PC-3 (cell line): ENCODE measurements around the gene ALG8. TPM values are rescaled to one million over a fixed set of nuclear protein-coding genes. Genes with fewer than 3 reads are reported as not detected.

Source experiments
- ATAC-seq: fragments of 200-7000 bp; cut with Tn5 transposase; 2 replicates; pipeline ENCODE4 v1.9.1; 2020; ENCODE audit warnings: mild to moderate bottlenecking, moderate library complexity
- BruUV-seq: library from RNA; stranded (reverse); fragments of 400-500 nt; replicated peaks from 2 replicates; lab custom pipeline; 2021; lab: Mats Ljungman, UMichigan
- CTCF ChIA-PET: fragments of 300-600 bp; sonication (Branson Sonifier 250); formaldehyde crosslinking; loops from one replicate; lab custom pipeline; 2022; ENCODE audit warnings: antibody characterized with exemption; lab: Charles Lee
- POLR2A ChIA-PET: fragments of 300-600 bp; sonication (Branson Sonifier 250); formaldehyde crosslinking; loops from one replicate; lab custom pipeline; 2022; ENCODE audit warnings: antibody characterized with exemption; ENCODE audit not compliant: unreplicated experiment; lab: Charles Lee
- DNase-seq: peaks from one replicate; pipeline ENCODE4 v3.0.0-alpha.2; 2015
- H2AFZ ChIP-seq: fragments of 300-600 bp; sonication (generic); 2 replicates; pipeline ENCODE4 v1.6.0; 2016; ENCODE audit warnings: antibody characterized with exemption, low read length
- H3F3A ChIP-seq: fragments of 300-600 bp; sonication (generic); one replicate; pipeline ENCODE4 v1.6.0; 2017; ENCODE audit warnings: antibody characterized with exemption, low read length, control low read depth, mild to moderate bottlenecking; ENCODE audit not compliant: unreplicated experiment
- H3K27ac ChIP-seq: fragments of 300-600 bp; sonication (generic); 2 replicates; pipeline ENCODE4 v1.5.1; 2016; ENCODE audit warnings: mild to moderate bottlenecking, low read length
- H3K27me3 ChIP-seq: fragments of 300-600 bp; sonication (generic); 2 replicates; pipeline ENCODE4 v1.6.1; 2016; ENCODE audit warnings: low read length, mixed read lengths
- H3K36me3 ChIP-seq: fragments of 300-600 bp; sonication (generic); 2 replicates; pipeline ENCODE4 v1.6.1; 2016; ENCODE audit warnings: low read depth, mixed run types, low read length, mixed read lengths
- H3K4me1 ChIP-seq: fragments of 300-600 bp; sonication (generic); 2 replicates; pipeline ENCODE4 v1.5.1; 2016; ENCODE audit warnings: low read length; ENCODE audit not compliant: insufficient read depth
- H3K4me2 ChIP-seq: fragments of 300-600 bp; sonication (generic); 2 replicates; pipeline ENCODE4 v1.6.0; 2016; ENCODE audit warnings: low read length
- H3K4me3 ChIP-seq: fragments of 300-600 bp; sonication (generic); 2 replicates; pipeline ENCODE4 v1.5.1; 2016; ENCODE audit warnings: mild to moderate bottlenecking, low read length, mixed read lengths
- H3K79me2 ChIP-seq: fragments of 300-600 bp; sonication (generic); 2 replicates; pipeline ENCODE4 v1.6.1; 2017; ENCODE audit warnings: low read length, mixed read lengths
- H3K9ac ChIP-seq: fragments of 300-600 bp; sonication (generic); 2 replicates; pipeline ENCODE4 v1.6.0; 2016; ENCODE audit warnings: mild to moderate bottlenecking, low read length
- H3K9me2 ChIP-seq: fragments of 300-600 bp; sonication (generic); replicated peaks from 2 replicates; pipeline ENCODE4 v1.6.1; 2016; ENCODE audit warnings: mixed run types, low read length, mixed read lengths
- H3K9me3 ChIP-seq: fragments of 300-600 bp; sonication (generic); 2 replicates; pipeline ENCODE4 v1.6.1; 2016; ENCODE audit warnings: low read length, mixed read lengths
- H4K20me1 ChIP-seq: fragments of 300-600 bp; sonication (generic); 2 replicates; pipeline ENCODE4 v1.6.1; 2016; ENCODE audit warnings: low read length, mixed read lengths
- EZH2 ChIP-seq: fragments of 300-600 bp; sonication (generic); IDR thresholded peaks from one replicate; pipeline ENCODE4 v1.6.1; 2017; ENCODE audit warnings: antibody characterized with exemption, mild to moderate bottlenecking, low read length; ENCODE audit not compliant: unreplicated experiment
- EZH2phosphoT487 ChIP-seq: fragments of 300-600 bp; sonication (generic); IDR thresholded peaks from 2 replicates; pipeline ENCODE4 v1.6.1; 2018; ENCODE audit warnings: mild to moderate bottlenecking, antibody characterized with exemption, low read length, borderline replicate concordance
- intact Hi-C: fragments of 100-400 bp; cut with micrococcal nuclease; formaldehyde crosslinking; loops from 2 replicates; pipeline ENCODE4 v1.9.0; 2023
- total RNA-seq: library from RNA; depleted of rRNA; stranded (reverse); fragments of >200 nt; gene quantifications from 2 replicates; pipeline ENCODE4 v1.2.3, GENCODE V29; 2014
- TF ChIP-seq, protein P1 (sequence below): fragments of 300-600 bp; sonication (generic); conservative IDR thresholded peaks from 2 replicates; pipeline ENCODE4 v1.5.1; 2017; ENCODE audit warnings: antibody characterized with exemption, low read depth, mild to moderate bottlenecking, low read length

The ALG8 gene
- total RNA-seq, 1 experiment from 2014 or later: 73.6 TPM

DNA sequence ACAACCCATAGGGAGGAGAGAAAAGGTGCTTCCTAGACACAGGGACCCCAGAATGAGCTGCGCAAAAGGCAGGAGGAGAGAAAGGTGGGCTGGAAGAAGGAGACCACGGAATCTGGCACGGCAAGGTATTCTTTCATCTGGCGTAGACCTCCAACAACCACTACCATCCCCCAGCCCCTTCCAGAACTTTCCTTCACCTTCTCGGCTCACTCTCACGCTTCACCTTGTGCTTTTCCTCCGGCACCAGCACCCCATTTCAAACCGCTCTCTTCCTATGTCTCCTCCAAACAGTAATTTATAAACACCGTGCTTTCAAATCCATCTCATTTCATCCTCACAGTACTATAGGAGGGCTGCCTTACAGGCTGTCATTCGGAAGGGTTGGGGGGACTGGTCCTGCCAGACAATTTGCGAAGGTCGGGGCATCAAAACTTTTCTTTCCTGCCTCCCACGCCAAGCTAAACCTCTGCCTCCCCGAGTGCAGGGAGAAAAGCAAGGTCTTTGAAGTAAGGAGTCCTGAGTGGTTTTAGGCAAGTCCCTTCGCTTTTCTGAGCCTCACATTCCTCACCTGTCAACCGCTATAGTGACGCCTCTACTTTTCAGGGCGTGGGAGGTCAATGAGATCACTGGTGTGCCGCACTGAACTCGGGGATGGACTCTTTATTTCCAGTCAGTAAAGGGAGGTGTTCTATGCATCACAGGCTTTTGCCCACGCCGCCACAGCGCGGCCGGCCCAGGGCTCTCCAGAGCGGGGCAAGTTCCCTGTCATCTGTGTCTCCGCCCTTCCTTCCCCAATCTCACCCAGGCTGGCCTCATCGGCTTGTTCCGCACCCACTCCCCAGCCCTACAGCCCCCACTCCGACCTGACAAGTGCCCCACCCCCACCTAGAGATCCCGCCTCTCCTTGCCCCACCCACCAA is 48.2 kb upstream of the ALG8 start:
- Histone ChIP-seq H3F3A (no peaks in the 10 kb centered on the region), H2AFZ (peak overlapping the region; percentile 91), H3K4me2 (peak overlapping the region; percentile 99), H3K27ac (peak overlapping the region; percentile 50; the same call in 1 of the 2 replicates), H3K9ac (peak overlapping the region; percentile 81), H3K4me1 (peaks cover 40% of the 10 kb centered on the region), H4K20me1 (no peaks in the 10 kb centered on the region), H3K79me2 (peaks cover 62% of the 10 kb centered on the region), H3K9me2 (no peaks in the 10 kb centered on the region), H3K9me3 (no peaks in the 10 kb centered on the region), H3K4me3 (peak overlapping the region; percentile 97), H3K36me3 (peaks cover 2% of the 10 kb centered on the region; the same call in 1 of the 2 replicates), H3K27me3 (no peaks in the 10 kb centered on the region)
- ChIA-PET CTCF (interaction anchor here (0.7 to 1.1 kb wide), 2 partner anchors 16 to 38 kb away, joined by 3 to 11 read pairs; no protein-coding TSS in a partner anchor), POLR2A (interaction anchor here (0.5 to 1.0 kb wide), 3 partner anchors 38 to 44 kb away, joined by 3 read pairs; no protein-coding TSS in a partner anchor)
- intact Hi-C loops: loop anchor here (1.0 kb wide), 1 partner anchor 38 kb away; no protein-coding TSS in a partner anchor
- DNase-seq: no peak
- ATAC-seq: peak; percentile 17
- TF ChIP-seq, protein P1, sequence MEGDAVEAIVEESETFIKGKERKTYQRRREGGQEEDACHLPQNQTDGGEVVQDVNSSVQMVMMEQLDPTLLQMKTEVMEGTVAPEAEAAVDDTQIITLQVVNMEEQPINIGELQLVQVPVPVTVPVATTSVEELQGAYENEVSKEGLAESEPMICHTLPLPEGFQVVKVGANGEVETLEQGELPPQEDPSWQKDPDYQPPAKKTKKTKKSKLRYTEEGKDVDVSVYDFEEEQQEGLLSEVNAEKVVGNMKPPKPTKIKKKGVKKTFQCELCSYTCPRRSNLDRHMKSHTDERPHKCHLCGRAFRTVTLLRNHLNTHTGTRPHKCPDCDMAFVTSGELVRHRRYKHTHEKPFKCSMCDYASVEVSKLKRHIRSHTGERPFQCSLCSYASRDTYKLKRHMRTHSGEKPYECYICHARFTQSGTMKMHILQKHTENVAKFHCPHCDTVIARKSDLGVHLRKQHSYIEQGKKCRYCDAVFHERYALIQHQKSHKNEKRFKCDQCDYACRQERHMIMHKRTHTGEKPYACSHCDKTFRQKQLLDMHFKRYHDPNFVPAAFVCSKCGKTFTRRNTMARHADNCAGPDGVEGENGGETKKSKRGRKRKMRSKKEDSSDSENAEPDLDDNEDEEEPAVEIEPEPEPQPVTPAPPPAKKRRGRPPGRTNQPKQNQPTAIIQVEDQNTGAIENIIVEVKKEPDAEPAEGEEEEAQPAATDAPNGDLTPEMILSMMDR: no peak
- TF ChIP-seq EZH2phosphoT487 (no peak), EZH2 (no peak)
- TSS peak; percentile 36 for BruUV-seq

DNA sequence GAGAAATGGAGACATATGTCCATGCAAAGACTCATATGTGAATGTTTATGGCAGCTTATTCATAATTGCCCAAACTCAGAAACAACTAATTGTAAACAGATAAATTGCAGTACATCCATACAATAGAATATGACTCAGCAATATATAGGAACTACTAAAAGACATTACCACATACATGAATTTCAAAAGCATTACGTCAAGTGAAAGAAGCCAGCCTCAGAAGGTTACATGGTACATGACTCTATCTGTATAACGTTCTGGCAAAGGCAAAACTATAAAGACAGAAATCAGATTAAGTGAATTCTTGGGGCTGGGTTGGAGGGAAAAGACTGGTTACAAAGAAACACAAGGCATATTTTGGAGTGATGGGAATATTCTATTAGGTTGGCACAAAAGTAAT is 41.8 kb upstream of the ALG8 start:
- BruUV-seq: no TSS peak
- Histone ChIP-seq H3K4me3 (no peak overlapping the region), H3K36me3 (peaks cover 10% of the 10 kb centered on the region; the same call in 1 of the 2 replicates), H3K9me3 (no peaks in the 10 kb centered on the region), H3K4me1 (peaks cover 11% of the 10 kb centered on the region), H3K9ac (no peak overlapping the region), H3K27ac (no peak overlapping the region), H3F3A (no peaks in the 10 kb centered on the region), H3K4me2 (no peak overlapping the region), H3K27me3 (no peaks in the 10 kb centered on the region), H3K9me2 (no peaks in the 10 kb centered on the region), H2AFZ (no peak overlapping the region), H4K20me1 (no peaks in the 10 kb centered on the region), H3K79me2 (peaks cover 10% of the 10 kb centered on the region; the same call in 1 of the 2 replicates)
- ChIA-PET POLR2A (no interaction called here), CTCF (no interaction called here)
- TF ChIP-seq, protein P1: no peak
- no peak for TF ChIP-seq EZH2phosphoT487
- TF ChIP-seq EZH2: no peak
- no peak for DNase-seq
- ATAC-seq: no peak
- intact Hi-C loops: no loop called here
